HG02588 (cell line): Measurements from ENCODE around the gene GMNN.

ENCODE experiments used
- ATAC-seq: cut with Tn5 transposase; IDR thresholded peaks from one replicate; pipeline ENCODE4 v1.9.1; 2021; ENCODE audit warnings: mild to moderate bottlenecking, moderate library complexity; ENCODE audit not compliant: unreplicated experiment

GMNN gene

GRCh38 chr6:24799541-24799915 is 24.8 kb downstream of the GMNN start:
- ATAC-seq: no peak

DNA sequence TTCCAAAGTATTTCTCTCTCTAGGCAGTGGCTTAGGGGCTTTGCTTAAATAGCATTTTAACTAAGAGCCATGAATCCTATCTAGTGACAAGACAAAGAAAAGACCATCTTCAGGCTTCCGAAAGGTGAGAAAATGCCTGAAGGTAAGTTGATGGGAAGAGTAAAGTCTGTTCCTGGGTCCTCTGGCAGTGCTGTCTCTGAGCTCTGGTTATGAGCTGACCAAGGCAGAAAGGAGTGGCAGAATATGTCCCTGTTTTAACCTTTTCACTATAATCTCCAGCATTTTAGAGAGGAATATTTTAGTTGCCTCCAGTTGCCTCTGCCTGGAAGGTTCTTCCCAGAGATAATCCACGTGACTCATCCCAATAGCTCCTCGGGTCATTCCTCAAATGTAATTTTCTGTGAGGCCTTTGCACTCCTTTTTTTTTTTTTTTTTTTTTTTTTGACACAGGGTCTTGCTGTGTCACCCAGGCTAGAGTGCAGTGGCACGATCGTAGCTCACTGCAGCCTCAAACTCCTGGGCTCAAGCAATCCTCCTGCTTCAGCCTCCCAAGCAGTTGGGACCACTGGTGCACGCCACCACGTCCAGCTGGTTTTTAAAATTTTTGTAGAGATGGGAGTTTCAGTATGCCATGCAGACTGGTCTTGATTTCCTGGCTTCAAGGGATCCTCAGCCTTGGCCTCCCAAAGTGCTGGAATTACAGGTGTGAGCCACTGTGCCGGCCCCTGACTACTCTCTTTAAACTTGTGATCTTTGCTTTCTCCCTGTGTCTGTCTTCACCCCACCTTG is 27.7 kb downstream of the GMNN start:
- ATAC-seq: no peak

DNA sequence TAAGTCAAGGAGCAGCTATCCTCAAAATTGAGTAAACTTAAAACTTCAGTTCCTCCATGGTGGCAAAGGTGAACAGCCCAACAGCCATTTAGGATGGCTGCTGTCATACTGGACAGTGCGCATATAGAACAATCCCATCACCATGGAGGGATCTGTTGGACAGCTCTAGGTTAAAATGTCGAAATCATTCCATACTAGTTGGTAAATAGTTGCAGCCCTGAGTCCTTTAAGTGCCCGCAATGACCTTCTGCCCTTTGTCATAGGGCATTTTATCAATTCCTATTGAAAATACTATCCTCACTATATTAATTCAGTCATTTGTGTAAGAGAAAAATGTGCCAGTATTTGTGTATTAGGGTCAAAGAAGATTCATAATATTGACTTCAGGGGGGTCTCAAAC is 32.8 kb downstream of the GMNN start:
- no peak for ATAC-seq

DNA sequence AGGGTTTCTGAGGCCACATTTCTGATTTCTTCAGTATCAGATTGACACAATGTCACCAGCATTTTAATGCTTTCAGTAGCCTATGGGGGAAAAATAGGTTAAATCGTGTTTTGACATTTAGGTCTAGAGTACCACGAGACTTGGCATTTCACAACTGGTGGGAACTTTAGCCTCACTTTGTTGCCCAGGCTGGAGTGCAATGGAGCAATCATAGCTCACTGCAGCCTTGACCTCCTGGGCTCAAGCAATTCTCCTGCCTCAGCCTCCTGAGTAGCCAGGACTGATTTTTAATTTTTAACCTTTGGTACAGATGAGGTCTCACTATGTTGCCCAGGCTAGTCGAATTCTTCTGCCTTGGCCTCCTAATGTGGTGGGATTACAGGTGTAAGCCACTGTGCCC is 35.0 kb downstream of the GMNN start:
- no peak for ATAC-seq

GRCh38 chr6:24818346-24818745 is 43.6 kb downstream of the GMNN start:
- no peak for ATAC-seq

- no peak for ATAC-seq
These were observed 47.2 kb downstream of the GMNN start for GRCh38 chr6:24821860-24822444.

DNA sequence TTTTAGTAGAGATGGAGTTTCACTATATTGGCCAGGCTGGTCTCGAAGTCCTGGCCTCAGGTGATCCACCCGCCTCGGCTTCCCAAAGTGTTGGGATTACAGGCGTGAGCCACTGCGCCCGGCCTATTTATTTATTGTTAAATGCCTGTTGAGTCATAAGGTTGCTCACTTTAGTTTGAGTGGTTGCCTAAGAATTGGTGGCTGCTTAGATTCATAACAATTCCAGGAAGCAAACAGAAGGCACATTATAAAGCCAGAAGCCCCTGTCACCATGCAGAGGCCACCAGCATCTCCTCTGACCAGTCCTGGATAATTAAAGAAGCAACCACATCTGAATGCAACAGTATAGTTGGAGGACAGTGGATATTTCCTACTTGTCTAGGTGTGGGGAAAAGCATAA is 48.0 kb downstream of the GMNN start:
- ATAC-seq: no peak

GRCh38 chr6:24823185-24823584 is 48.4 kb downstream of the GMNN start:
- no peak for ATAC-seq

DNA sequence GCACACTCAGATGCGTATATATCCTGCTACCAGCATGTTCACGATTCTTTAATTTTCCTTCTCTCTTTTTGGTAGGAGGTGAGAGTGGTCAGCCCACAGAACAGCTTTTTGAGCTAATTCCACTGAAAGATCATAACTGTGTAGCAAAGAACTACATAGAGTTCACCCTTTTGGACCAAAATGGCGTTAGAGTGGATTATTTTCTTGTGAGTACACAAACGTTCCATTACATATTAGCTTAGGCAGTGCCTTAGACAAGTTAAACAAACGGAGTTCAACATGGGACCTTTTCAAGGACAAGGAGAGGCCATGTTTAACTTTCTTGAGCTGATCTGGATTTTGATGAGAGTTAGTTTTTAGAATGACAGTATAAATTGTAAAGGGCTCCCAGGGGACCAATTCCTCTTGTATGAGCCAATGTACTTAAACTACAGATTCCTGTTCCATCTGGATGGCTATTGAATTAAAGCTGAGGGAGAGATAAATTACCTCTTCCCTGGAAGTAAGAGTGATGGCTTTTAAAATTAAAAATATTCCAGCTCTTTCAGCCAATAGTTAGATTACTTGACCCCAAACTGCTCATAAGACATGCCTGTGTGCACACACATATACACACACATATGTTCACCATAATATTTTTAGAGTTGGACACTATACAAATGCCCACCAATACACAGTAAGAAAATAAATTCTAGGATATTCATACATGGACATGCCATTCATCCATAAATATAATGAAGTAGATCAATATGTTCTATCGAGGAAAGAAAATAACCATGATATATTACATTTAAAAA is 49.6 kb downstream of the GMNN start:
- ATAC-seq: no peak

DNA sequence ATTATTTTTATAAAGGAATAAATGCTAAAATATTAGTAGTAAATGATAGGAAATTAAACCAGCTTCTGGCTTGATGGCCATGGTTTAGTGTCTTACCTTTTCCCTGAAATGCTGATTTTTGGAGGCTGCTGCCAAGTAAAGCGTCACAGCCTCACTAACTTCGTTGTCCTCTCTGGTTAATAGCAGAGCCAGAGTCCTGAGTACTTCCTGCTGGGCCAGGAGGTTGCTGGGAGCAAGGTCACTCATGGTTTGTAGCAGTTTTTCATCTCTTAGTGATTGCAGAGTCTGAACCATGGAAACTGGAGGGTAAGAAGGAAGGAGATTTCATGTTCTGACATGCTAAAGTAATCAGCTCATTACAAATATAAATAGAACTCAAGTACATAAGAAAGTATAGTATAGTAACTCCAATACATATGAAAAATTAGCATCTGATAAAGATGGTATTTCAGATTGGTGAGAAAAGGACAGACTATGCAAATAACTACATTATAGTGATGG is 50.4 kb downstream of the GMNN start:
- ATAC-seq: no peak

DNA sequence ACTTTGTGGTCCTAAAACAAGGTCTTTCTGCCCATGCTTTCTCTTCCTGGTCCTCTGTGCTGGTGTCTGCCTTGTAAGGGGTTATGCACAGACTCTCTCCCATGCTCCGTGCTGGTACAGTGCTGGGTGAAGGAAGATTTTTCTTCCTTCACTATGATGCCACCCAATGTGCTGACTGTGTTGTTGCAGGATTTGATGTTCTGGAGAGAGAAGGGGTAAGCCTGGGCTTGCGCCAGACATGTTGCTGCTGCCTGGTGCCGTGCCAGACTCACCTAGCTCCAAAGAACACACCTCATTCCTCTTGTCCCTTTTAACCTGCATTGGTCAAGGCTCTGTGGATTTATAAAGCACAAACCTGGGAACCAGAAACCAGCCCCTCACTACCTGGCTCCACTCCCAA is 52.4 kb downstream of the GMNN start:
- ATAC-seq: no peak

- no peak for ATAC-seq
These were observed 53.2 kb downstream of the GMNN start for GRCh38 chr6:24827970-24828369.

DNA sequence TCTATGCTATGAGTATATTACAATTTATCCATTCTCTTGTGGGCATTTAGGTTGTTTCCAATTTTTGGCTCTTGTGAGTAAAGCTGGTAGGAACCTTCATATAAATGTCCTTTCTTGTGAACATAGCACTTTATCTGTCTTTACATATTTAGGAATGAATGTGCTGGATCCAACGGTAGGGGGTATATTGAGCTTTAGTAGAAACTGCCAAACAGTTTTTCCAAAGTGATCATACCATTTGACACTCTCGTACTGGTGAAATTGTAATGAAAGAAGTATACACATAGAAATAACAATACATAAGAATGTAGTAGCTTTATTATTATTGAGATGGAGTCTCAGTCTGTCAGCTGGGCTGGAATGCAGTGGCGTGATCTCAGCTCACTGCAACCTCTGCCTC is 54.9 kb downstream of the GMNN start:
- ATAC-seq: no peak

DNA sequence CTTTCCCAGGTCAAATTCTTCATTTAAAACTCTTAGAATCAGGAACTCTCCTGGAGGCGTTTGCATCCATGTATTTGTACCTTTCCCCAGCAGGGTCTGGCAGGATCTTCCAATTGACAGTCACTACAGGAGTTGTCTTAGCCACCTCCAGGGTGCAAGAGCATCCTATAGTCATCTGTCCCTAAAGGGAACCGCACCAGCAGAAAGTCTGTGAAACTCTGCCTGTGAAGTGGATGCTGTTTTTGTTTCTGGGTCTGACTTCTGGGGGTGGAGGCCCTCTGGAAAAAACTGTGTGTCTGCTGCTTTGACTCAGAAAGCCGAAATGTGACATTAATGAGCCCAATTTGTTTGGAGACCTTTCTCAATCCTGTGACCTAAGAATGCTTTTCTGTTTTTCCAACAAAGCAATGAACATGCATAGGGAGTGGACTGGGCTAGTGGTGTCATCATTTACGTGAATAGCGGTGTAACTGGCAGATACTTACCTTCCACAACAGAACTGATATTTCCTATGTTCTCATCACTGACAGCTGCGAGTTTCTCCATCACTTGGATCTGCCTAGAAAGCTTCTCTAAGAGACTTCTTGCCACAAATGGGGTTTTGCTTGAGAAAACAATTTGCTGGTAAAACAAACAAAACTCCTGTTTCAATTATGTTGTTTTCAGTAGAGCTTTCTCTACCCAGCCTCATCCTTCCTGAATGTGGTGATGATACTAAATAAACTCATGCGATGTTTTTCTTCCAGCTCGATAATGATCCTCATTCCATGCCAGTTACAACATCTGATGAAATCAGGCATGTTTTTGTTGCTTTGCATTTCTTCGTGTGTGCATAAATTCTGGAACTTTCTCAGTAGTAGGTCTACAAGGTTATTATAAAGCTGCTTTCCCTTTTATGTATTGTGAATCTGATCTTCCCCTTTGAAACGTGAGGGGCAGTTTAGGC is 57.3 kb downstream of the GMNN start:
- ATAC-seq: no peak

DNA sequence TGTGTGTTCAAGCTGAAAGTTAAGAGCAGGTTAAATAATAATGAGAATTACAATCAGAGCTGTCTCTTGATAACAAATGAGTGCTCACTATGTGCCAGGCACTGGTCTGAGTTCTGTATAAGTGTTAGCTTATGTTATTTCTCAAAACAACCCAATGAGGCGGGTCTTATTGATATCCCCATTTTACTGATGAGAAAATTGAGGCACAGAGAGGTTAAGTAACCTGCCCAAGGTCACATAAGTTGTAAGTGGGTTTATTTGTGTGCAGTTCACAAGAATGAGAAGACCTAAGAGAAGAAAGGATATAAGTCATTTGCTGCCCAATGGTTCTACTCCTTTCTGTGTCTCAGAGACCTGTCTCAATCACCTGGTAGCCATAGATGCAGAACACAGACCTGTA is 58.1 kb downstream of the GMNN start:
- no peak for ATAC-seq

GRCh38 chr6:24833711-24834386 is 59.1 kb downstream of the GMNN start:
- no peak for ATAC-seq
